Measurements from ENCODE around the gene CANT1.
"Not testable (repeated sequence)": the region's sequence is repeated elsewhere in the genome, so short reads cannot be mapped to it uniquely, and the experiment has no call there.

The CANT1 gene

DNA sequence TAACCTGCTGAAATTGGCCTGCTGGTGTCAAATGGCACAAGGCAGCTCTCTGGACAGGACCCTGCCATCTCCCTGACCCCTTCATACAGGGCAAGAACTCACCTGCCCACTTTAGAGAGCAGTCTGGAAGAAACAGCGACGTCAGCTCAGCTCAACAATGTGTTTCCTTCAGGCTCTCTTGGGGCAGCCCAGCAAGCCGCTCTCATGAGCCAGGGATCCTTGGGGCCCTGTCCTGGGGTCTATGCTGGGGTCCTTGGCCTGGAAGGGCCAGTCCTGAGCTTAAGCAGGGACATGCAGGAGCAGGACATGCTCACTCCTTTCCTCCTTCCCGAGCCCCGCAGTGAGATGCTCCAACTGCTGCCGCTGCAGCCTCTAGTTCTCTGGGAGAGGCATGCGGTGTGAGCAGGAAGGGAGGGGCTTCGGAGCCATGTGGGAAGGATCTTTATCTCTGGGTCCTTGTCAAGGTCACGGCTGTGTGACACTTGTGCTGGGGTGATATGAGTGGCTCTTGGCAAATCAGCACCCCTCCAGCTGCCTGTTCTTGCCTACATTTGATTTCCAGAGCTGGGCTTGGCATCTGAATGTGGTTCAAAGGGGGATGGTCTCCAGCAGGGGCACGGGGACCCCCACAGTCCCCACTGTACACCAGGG, 17.8 kb upstream of the CANT1 start:
- no peak for DNase-seq

DNA sequence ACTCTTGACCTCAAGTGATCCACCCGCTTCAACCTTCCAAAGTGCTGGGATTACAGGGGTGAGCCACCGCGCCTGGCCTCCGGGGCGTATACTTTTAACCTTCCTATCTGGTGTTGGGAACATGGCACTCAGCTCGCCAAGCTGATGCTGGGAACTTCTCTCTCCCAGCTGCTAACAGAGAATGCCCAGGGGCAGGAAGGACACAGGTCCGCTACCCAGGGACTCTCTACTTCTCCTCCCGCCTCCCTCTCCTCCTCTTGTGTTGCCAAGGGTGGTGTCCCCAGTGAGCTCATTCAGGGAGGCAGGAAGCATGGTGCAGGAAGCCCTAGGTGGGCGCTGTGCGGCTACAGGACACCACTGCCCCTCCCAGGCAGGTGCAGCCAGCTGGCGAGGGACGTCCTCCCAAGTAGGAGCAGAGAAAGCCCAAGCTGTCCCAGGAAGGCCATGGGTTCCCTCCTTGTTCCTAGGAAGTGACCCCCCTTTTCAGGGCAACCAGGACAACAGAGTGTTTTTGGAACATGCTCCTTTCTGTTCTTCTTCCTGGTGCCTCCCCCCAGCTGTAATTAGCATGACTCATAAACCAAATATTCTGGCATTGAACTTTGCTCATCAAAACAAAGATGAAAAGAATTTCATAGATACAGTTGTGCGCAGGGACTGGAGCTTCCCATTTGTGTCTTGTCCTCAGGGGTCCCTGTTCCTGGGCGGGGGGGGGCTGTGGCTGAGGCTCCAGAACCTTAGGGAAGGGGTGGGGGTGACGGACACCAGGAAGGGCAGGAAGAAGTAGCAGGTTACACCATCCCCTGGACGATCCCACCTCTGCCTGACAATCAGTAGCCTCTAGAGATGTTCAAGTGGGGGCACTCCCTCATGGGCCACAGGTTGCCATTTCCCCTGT, 17.1 kb upstream of the CANT1 start:
- peak; percentile 80 for DNase-seq

DNA sequence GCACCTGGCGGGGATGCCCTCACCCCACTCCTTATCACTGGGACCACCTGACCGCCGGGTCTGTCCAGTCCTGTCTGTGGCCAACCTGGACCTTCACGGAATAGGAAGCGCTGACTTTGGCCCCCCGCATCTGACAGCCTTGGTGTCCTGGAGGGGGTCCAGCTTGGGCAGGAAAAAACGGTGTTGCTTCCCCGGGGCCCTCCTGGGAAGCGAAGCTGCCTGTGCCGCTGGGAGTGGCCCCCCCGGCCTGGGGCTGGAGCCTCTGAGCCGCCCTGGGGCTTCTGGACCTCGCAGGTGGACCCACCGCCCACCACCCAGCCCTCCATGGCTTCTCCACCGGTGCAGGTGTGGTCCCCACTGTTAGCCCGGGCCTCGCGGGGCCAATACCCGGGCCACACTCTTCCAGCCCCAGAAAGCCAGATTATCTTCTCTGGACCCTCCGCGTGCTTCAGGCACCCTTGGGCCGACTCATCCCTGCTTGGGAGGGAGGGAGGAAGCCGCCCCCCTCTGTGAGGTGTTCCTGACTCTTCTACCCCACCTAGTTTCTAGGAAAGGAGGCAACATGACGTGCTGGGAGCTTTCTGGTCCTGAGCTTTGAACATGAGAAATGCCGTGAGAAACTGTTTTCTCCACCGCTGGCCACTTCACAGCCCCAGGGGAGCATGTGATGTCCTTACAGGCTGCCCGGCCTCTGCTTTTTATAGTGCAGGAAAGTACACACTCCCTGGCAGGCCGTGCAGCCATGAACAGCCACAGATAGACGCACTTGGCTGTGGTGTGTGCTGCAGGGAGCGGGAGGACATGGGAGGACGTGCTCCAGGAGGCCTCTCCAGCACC, 15.6 kb upstream of the CANT1 start:
- no peak for DNase-seq

DNA sequence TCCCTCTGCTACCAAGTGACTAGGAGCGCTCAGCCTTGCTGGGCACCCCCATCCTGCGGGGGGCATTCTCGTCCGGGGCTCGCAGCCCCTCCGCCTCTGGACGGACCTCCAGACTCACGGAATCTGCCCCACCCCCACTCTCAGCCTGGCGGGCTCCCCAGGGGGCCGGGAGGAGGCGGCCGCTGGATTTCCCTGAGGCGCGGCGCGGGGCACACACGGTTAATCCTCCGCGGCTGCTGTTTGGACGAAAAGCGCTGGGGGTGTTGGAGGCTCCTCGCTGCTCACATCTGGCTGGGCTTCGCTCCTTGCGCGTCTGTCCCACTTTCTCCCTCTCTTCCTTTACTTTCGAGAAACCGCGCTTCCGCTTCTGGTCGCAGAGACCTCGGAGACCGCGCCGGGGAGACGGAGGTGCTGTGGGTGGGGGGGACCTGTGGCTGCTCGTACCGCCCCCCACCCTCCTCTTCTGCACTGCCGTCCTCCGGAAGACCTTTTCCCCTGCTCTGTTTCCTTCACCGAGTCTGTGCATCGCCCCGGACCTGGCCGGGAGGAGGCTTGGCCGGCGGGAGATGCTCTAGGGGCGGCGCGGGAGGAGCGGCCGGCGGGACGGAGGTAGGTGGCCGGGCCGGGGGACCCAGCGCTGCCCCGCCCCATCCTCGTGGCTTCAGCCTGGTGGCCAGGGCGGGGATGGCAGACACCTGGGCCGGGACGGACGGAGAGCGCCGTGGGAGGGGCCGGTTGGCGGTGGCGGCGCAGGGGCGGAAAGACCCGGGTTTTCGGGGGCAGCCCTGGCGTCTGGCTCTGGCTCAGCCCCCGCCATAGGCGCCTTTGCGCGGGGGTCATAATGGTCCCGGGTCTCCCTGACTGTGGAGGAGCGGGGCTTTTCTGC, 14.6 kb upstream of the CANT1 start, which contains the start of gene C1QTNF1:
Gene C1QTNF1, plus strand, starts transcription at position 284 of the 886 bp plus-strand sequence. CDS start 19,800 bp downstream, outside the sequence.
- DNase-seq: peak; percentile 32

DNA sequence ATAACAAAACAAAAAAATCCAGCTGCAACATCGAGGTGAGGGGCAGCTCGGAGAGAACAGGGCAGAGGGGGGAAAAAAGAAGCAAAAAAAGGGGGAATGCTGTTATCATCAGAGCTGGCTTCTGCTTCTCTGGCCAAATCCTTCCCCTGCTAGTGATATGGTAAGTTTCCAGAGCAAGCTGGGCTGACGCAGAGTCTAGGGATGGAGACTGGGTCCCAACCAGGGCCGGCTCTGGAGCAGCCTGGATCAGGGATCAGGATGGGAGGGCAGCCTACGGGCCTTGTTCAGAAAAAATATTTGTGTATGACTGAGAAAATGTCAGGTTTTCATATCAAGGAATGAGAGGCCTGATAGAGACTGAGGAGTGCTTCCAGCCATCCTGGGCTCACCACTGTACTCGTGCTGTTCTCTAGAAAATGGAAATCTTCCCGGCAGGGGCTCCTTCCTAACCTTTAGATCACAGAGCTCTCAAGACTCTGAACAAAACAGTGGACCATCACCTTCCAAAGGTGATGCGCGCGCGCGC, 13.7 kb upstream of the CANT1 start:
- DNase-seq: no peak

DNA sequence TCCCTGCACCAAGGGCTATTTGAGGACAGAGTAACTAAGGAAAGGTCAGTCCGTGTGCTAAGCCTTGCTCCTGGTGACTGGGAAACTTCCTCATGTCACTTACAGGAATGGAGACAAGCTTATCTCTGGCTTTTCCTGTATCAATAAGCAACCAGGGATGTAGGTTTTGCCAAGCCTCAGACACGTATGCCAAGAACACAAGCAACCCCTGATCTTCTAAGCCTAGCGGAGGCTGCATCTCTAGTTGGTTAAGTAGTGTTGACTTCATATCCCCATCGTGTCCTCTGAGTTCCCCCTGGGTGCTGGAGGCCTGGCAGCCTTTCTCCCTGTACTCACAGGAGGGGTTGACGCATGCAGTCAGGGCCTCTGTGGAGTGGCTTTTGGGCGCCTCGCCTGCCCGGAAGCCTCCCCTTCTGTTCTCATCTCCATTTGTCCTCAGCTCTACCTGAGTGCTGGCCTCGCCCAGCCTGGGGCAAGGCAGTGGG, 13.0 kb upstream of the CANT1 start:
- DNase-seq: no peak

DNA sequence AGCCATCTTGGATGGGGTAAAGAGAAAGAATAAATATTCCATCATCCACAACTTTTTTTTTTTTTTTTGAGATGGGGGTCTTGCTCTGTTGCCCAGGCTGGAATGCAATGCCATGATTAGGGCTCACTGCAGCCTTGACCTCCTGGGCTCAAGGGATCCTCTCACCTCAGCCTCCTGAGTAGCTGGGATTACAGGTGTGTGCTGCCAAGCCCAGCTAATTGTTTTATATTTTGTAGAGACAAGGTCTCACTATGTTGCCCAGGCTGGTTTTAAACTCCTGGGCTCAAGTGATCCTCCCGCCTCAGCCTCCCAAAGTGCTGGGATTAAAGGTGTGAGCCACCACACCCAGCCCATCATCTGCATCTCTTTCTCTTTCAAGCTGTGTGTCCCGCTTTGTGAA, 12.4 kb upstream of the CANT1 start:
- not testable (repeated sequence) for DNase-seq

DNA sequence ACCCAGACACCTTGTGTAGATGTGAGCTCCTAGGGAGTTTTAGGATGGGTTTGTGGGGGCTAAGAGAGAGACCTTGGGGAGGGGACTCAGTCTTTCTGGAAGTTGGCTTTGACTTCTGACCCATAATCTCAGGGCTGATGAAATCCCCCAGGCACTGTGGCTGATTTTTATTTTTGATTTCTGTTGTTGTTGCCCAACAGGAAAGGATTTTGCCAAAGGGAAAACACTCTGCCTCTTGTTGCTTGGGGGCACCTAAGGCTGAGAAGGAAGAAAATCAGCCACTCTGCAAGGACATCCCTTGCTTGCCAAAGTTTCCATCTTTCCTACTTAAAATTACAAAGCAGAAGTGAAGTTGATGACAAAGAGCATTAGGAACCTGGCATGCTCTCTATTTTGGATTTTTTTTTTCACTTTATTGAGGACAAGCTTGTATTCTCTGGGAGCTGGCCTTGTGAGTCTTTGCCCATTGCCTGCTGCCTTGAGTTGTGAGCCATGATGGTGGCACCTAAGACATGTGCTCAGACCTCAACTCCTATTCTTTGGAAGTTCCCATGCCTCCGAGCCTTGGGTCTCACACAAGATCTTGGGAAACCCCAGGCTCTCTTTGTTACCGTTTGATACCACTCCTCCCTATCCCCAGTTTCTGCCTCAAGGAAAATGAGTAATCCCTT, 11.2 kb upstream of the CANT1 start:
- DNase-seq: no peak

DNA sequence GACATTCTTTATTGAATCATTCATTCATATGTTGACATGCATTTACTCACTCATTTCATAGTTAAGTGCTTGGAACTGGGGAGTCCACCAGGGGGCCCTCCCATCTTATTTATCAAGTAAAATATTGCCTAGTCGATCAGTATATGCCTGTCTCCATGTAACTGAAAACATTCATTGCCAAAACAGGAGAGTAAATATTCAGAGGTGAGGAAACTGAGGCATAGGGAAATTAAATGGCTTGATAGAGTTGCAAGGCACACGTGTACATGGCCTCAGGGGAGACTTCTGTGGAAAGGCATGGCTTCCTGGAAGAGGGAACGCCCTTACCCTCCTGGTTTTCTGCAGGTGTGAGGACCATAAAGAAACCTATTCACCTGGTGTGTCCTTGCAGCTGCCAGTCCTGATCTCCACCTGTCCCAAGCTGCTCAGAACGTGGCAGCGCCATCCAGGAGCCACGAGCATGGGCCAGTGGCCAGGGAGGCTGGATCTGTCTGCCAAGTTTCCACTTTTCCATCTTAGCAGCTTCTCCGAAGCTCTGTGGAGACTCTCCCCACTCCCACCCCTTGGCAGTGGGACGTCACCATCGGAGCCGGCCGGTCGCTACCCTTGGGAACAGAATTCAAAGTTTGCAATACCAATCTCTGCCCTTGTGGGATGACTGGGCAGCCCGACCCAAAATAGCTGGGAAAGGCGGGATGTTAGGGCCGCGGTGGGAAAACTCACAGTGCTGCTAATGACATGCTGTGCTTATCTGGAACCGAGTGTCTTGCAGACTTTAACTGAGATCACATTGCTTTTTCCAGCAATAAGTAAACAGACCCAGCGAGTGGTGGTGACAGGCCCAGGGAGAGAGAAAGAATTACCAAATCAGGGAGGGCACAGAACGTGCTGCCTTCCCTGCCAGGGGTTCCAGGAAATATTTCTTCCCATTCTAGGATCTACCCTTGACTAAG, 10.3 kb upstream of the CANT1 start:
- DNase-seq: peak; percentile 67

DNA sequence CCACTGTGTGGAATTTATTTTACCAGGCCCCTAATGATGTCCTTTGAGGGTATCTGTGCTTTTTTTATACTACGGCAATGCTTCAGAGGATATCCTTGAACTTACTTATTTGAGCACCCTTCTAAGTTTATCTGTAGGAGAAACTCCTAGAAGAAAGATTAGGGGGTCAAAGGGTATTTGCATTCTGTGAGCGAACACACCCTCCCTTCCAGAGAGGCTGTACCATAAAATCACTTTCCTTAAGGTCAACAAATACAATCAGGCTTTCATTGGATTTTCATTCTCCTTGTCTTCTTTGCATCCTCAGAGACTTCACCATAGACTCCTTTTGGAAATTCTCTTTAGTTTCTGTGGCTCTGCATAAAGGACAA, 9.7 kb upstream of the CANT1 start:
- no peak for DNase-seq

DNA sequence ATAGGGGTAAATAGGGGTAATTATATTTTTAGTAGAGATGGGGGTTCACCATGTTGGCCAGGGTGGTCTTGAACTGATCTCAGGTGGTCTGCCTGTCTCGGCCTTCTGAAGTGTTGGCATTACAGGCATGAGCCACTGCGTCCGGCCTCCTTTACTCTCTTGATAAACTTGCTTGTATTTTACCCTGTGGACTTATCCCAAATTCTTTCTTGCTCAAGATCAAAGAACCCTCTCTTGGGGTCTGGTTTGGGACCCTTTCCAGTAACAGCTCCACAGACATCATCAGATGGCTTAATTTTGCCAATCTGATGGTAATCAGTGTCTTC, 8.8 kb upstream of the CANT1 start:
- DNase-seq: no peak

DNA sequence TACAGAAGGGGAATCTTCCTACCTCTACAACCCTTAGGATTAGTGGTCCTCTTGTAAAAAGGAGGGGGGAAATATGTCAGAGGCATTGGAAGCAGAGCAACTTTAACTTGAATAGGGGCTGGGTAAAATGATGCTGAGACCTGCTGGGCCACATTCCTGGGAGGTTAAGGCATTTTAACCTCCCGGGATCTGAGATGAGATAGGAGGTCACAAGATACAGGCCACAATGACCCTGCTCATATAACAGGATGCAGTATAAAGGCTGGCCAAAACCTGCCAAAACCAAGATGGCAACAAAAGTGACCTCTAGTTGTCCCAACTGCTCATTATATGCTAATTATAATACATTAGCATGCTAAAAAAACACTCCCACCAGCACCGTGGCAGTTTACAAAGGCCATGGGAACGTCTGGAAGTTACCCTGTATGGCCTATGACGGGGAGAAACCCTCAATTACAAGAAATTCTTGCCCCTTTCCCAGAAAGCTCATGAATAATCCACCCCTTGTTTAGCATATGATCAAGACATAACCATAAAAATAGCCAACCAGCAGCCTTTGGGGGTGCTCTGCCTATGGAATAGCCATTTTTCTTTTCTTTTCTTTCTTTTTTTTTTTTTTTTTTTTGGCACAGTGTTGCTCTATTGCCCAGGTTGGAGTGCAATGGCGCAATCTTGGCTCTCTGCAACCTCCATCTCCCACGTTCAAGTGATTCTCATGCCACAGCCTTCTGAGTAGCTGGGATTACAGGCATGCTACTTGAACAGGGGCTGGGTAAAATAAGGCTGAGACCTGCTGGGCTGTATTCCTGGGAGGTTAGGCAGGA, 8.2 kb upstream of the CANT1 start:
- DNase-seq: no peak

DNA sequence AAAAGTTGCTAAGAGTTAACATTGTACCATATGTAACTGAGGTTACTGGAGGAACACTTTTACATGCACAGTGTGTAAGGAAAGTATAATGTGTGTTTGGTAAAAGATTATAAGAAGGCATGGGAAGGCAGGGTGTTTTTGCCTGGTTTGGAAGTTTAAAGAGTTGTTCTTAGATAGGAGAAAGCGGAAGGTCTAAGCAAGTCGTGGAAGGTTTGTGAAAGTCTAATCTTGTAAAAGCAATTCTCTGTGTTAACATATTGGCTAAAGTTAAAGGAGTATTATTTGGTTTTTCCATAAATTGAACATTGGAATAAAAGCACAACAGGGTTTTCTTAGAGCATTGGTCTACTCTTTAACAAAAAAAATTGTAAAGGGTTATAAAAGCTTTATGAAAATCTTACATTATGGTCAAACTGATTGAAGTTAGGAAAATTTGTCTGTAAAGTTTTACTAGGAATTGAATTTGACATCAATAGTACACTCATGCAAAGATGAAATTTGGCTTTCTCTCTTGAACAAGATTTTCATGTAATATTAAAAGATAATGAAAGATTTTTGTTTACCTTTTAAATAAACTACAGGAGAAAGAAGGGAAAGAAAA, 4.7 kb upstream of the CANT1 start:
- DNase-seq: no peak

DNA sequence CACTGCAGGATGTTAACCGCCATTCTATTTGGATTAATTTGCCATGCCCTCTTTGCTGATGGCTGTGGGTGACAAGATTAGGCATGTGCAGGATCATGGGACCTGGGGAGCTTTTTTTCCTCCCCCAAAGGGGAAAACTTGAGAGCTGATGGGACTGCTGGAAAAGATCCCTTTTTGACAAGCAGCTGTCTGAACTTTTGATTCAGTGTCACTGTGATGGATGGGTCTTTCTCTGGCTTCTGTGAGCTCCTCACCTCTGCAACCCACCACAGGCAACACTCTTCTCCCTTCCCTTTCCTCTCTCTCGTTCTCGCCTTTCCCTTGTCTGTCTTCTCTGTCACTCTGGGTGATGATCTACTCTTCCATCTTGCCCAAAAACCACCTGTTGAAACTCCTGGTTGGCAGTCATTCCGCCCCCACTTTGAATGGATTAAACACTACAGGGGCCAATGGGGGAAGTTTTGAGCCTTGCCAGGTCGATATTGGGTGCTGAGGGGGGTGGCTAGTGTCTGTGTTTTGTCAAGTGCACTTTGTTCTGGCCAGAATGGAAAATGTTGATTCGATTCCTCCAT, 3.1 kb upstream of the CANT1 start:
- no peak for DNase-seq

DNA sequence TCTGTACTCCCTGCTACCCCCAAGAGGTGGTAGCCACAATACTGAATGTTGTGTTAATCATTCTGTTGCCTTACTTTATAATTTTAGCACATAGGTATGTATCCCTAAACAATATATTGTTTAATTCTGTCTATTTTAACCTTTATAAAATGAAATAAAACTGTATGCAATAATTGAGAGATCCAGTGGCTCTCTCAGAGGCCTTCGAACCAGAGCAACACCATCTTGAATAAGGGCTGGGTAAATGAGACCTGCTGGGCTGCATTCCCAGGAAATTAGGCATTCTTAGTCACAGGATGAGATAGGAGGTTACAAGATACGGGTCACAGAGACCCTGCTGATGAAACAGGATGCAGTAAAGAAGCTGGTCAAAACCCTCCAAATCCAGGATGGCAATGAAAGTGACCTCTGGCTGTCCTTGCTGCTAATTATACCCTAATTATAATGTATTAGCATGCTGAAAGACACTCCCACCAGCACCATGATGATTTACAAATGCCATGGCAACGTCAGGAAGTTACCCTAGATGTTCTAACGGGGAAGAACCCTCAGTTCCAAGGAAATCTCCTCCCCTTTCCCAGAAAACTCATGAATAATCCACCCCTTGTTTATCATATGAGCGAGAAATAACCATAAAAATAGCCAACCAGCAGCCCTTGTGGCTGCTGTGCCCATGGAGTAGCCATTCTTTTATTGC, 2.0 kb upstream of the CANT1 start:
- DNase-seq: peak; percentile 70

DNA sequence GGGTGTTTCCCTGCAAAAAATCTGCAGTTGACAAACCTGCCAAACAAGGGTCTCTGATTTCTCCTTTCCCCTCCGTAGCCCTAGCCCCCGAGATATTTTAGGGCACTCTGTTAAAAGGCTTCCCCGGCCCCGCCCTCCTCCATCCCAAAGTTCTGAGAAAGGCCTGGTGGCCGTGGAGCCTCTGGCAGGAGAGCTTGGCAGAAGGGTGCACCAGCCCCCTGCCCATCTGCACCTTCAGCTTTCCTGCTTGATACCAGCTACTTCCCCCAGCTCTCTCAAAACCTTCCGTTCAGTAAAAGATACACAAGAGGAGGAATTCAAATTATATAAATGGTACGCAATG, 711 bp upstream of the CANT1 start:
- no peak for DNase-seq

DNA sequence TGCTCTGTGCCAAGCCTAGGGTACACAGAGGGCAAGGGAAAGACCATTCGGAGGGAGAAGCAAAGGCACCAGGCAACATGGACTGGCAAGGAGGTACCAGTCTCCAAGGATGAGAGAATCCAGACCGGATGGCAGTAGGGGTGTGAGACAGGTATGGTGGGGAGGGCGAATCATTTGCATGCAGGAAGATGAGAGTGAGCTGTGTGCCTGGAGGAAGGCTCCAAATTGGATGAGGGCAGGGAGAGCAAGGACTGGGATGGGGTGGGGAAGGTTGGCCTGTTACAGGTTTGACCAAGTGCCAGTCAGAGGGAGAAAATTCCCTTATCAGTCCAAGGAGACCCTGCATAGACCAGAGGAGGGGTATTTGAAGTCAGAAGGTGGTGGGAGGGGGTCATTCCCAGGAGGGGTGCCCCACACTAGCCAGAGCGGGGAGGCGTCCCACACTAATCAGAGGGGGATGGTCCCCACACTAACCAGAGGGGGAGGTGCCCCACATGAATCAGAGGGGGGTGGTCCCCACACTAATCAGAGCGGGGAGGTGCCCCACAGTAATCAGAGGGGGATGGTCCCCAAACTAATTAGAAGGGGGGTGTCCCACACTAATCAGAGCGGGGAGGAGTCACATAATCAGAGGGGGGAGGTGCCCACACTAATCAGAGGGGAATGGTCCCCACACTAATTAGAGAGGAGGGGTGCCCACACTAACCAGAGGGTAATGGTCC, 737 bp downstream of the CANT1 start:
- DNase-seq: no peak

Measured in fibroblast of skin of right quadriceps (primary cell).